Chondrocyte (in vitro differentiated cells): ENCODE data around the gene ZNF618. TPM values are rescaled to one million over a fixed set of nuclear protein-coding genes. Genes with fewer than 3 reads are reported as not detected.
"Not testable (repeated sequence)": the region's sequence is repeated elsewhere in the genome, so short reads cannot be mapped to it uniquely, and the experiment has no call there.

ENCODE experiments used
- DNase-seq: peaks from one replicate; pipeline ENCODE4 v3.0.0; 2021; ENCODE audit warnings: mixed read lengths, low spot score
- H3K27ac Mint-ChIP-seq: one replicate; pipeline ENCODE4 v1.8.0; 2021; ENCODE audit warnings: mild to moderate bottlenecking, moderate library complexity, mixed read lengths; ENCODE audit not compliant: unreplicated experiment
- H3K27me3 Mint-ChIP-seq: 2 replicates; pipeline ENCODE4 v1.8.0; 2021; ENCODE audit warnings: low read depth, mixed read lengths
- H3K36me3 Mint-ChIP-seq: 2 replicates; pipeline ENCODE4 v1.8.0; 2021; ENCODE audit warnings: low read depth, mixed read lengths
- H3K4me1 Mint-ChIP-seq: 2 replicates; pipeline ENCODE4 v1.8.0; 2021; ENCODE audit warnings: low read depth, mild to moderate bottlenecking, mixed read lengths
- H3K4me3 Mint-ChIP-seq: one replicate; pipeline ENCODE4 v1.8.0; 2021; ENCODE audit warnings: mild to moderate bottlenecking, moderate library complexity, mixed read lengths; ENCODE audit not compliant: unreplicated experiment
- H3K9me3 Mint-ChIP-seq: 2 replicates; pipeline ENCODE4 v1.8.0; 2021; ENCODE audit warnings: low read depth, mixed read lengths
- CTCF ChIP-seq: fragments of 200-600 bp; sonication (generic); IDR thresholded peaks from 2 replicates; pipeline ENCODE4 v1.5.0; 2021; ENCODE audit warnings: antibody characterized with exemption, mild to moderate bottlenecking, moderate library complexity
- total RNA-seq: library from RNA; stranded (reverse); gene quantifications from 3 replicates; pipeline ENCODE4 v1.2.1, GENCODE V29; 2021

Gene ZNF618
- total RNA-seq, 1 donor from 2014 or later, result 25.5 TPM

- TF ChIP-seq CTCF, result no peak
- Mint-ChIP-seq H3K27ac (no peak overlapping the region), H3K9me3 (no peaks in the 10 kb centered on the region), H3K27me3 (no peaks in the 10 kb centered on the region), H3K4me1 (peaks cover 40% of the 10 kb centered on the region), H3K36me3 (peaks cover 25% of the 10 kb centered on the region), H3K4me3 (no peak overlapping the region)
- no peak for DNase-seq
These were observed 116.9 kb downstream of the ZNF618 start for GRCh38 chr9:113992994-113993393.

GRCh38 chr9:113993838-113994540 lies 117.9 kb downstream of the ZNF618 start:
- Mint-ChIP-seq H3K4me1 (peaks cover 37% of the 10 kb centered on the region), H3K4me3 (no peak overlapping the region), H3K9me3 (no peaks in the 10 kb centered on the region), H3K36me3 (peaks cover 21% of the 10 kb centered on the region), H3K27ac (peak overlapping the region; percentile 91), H3K27me3 (no peaks in the 10 kb centered on the region)
- peak; percentile 18 for TF ChIP-seq CTCF
- DNase-seq, result no peak

GRCh38 chr9:113995401-113995800 lies 119.3 kb downstream of the ZNF618 start:
- TF ChIP-seq CTCF, result no peak
- Mint-ChIP-seq H3K9me3 (no peaks in the 10 kb centered on the region), H3K27ac (peak overlapping the region; percentile 9), H3K36me3 (peaks cover 15% of the 10 kb centered on the region), H3K4me1 (peaks cover 40% of the 10 kb centered on the region), H3K27me3 (no peaks in the 10 kb centered on the region), H3K4me3 (no peak overlapping the region)
- DNase-seq, result no peak

GRCh38 chr9:113995963-113996362 lies 119.9 kb downstream of the ZNF618 start:
- TF ChIP-seq CTCF, result no peak
- DNase-seq, result no peak
- Mint-ChIP-seq H3K36me3 (peaks cover 15% of the 10 kb centered on the region), H3K9me3 (no peaks in the 10 kb centered on the region), H3K27me3 (no peaks in the 10 kb centered on the region), H3K27ac (no peak overlapping the region), H3K4me3 (no peak overlapping the region), H3K4me1 (peaks cover 40% of the 10 kb centered on the region)

- H3K4me3 Mint-ChIP-seq, result no peak overlapping the region
- no peaks in the 10 kb centered on the region for H3K27me3 Mint-ChIP-seq
These were observed 120.5 kb downstream of the ZNF618 start for GRCh38 chr9:113996531-113997001.

GRCh38 chr9:113997064-113997463 lies 121.0 kb downstream of the ZNF618 start:
- H3K27ac Mint-ChIP-seq, H3K27me3 Mint-ChIP-seq, DNase-seq, H3K4me3 Mint-ChIP-seq, H3K9me3 Mint-ChIP-seq: not testable (repeated sequence)
- Mint-ChIP-seq H3K36me3 (peaks cover 15% of the 10 kb centered on the region), H3K4me1 (peaks cover 34% of the 10 kb centered on the region)

More at GRCh38 chr9:113996531-113997001, 120.5 kb downstream of the ZNF618 start:
- no peak for DNase-seq
- Mint-ChIP-seq H3K9me3 (no peaks in the 10 kb centered on the region), H3K4me1 (peaks cover 39% of the 10 kb centered on the region), H3K36me3 (peaks cover 15% of the 10 kb centered on the region), H3K27ac (no peak overlapping the region)
- no peak for TF ChIP-seq CTCF
